ENCODE results near the gene SGTA. TPM values are rescaled to one million over a fixed set of nuclear protein-coding genes. Genes with fewer than 3 reads are reported as not detected.

SGTA gene
- total and polyA plus RNA-seq, 9 of the 15 experiments (the other 6 are each of a cell fraction or from before 2014, with no cell fraction given) = 1.4 to 110 (median 49.9) TPM

- TF ChIP-seq ZNF395 (CRISPR knock-in tag; IDR thresholded peaks at IDR 0.05) (peak; percentile 73; the same call in 1 of the 2 replicates), FOXK1 (CRISPR knock-in tag; IDR thresholded peaks at IDR 0.05; ENCODE audit: borderline replicate concordance) (0 out of 2 replicates have a peak, but pooled peaks have one; percentile 32), FOXM1 (IDR thresholded peaks at IDR 0.05; ENCODE audit: low read depth) (no peak), FOXM1 (CRISPR knock-in tag; IDR thresholded peaks at IDR 0.05; ENCODE audit: low read depth) (no peak), DLX4 (CRISPR knock-in tag; IDR thresholded peaks at IDR 0.05) (no peak), KDM5B (IDR thresholded peaks at IDR 0.05; ENCODE audit: insufficient replicate concordance, low read depth, low read length) (peak; percentile 61), CCNT2 (IDR thresholded peaks at IDR 0.05; ENCODE audit: borderline replicate concordance, extremely low read depth, insufficient read length, low read depth, low read length) (peak; percentile 85), ZNF121 (CRISPR knock-in tag; conservative IDR thresholded peaks at IDR 0.05) (no peak), POLR2AphosphoS5 (IDR thresholded peaks at IDR 0.05; ENCODE audit: control insufficient read depth, insufficient read depth, low read depth, low read length) (no peak), BRD9 (IDR thresholded peaks at IDR 0.05; ENCODE audit: low read depth, partially characterized antibody) (no peak), SMC3 (conservative IDR thresholded peaks at IDR 0.05; ENCODE audit: insufficient read depth, low read depth, low read length) (peak; percentile 41; the same call in 1 of the 2 replicates), SNIP1 (IDR thresholded peaks at IDR 0.05; ENCODE audit: low read depth) (peak; percentile 79), ATF1 (CRISPR knock-in tag; IDR thresholded peaks at IDR 0.05) (peak; percentile 53), ATF1 (tag; IDR thresholded peaks at IDR 0.05) (peak; percentile 85), ZBTB7A (IDR thresholded peaks at IDR 0.05; ENCODE audit: borderline replicate concordance, control insufficient read depth, low read depth, low read length) (peak; percentile 97), ZNF224 (CRISPR knock-in tag; IDR thresholded peaks at IDR 0.05) (no peak), ZNF212 (CRISPR knock-in tag; IDR thresholded peaks at IDR 0.05) (no peak), ESRRB (CRISPR knock-in tag; IDR thresholded peaks at IDR 0.05; ENCODE audit: borderline replicate concordance) (no peak), ZNF766 (CRISPR knock-in tag; conservative IDR thresholded peaks at IDR 0.05) (peak; percentile 65; the same call in 1 of the 2 replicates), ZNF589 (CRISPR knock-in tag; IDR thresholded peaks at IDR 0.05; ENCODE audit: low read depth) (no peak), E2F1 (CRISPR knock-in tag; IDR thresholded peaks at IDR 0.05) (peak; percentile 85; the same call in 1 of the 2 replicates), BHLHE40 (IDR thresholded peaks at IDR 0.05; ENCODE audit: low read length) (peak; percentile 59; the same call in 1 of the 2 replicates), MED1 (CRISPR knock-in tag; IDR thresholded peaks at IDR 0.05; ENCODE audit: borderline replicate concordance) (no peak), CREB3L1 (IDR thresholded peaks at IDR 0.05; ENCODE audit: borderline replicate concordance, low read depth) (peak; percentile 96), CEBPB (tag; IDR thresholded peaks at IDR 0.05) (0 out of 2 replicates have a peak, but pooled peaks have one; percentile 9)
Measured at GRCh38 chr19:2819540-2820111, 36.6 kb upstream of the SGTA start, which contains the start of gene ZNF554 (continued).

Data from K562 (cell line).